ENCODE results near the gene RNF166. TPM values are rescaled to one million over a fixed set of nuclear protein-coding genes. Genes with fewer than 3 reads are reported as not detected.
A peak's percentile ranks its signal among the peaks of the same experiment; 100 is the strongest.

Gene RNF166
- 50.6 TPM for total RNA-seq
- long read RNA-seq, transcript RNF166-201 (6 exons, 1,883 nt) = major isoform, 57 of 105 reads
- long read RNA-seq, partial matches to known transcripts = 29 of 105 reads
- long read RNA-seq, other reads (novel, unspliced or antisense) = 16 of 105 reads

- Histone ChIP-seq H3K4me3 (peak within 1 kb of the TSS; percentile 99), H3K36me3 (no peaks in the 10 kb centered on the region), H3K4me1 (peaks cover 49% of the 10 kb centered on the region), H3K27me3 (no peaks in the 10 kb centered on the region), H3K9me3 (no peaks in the 10 kb centered on the region), H3K27ac (peak within 1 kb of the TSS; percentile 84)
- peak; percentile 96 for DNase-seq
- no peak for TF ChIP-seq CTCF (IDR thresholded peaks at IDR 0.05)
- ATAC-seq = peak; percentile 84
- intact Hi-C loops (cut with DNase I) = no loop called here
Measured at GRCh38 chr16:88706229-88706964, at the start of gene RNF166, which contains the start of gene CTU2. Gene RNF166 (minus strand): TSS chr16:88706408. CDS start chr16:88706325, 83 bp downstream. Gene CTU2 (plus strand): TSS chr16:88706503. CDS start chr16:88706531, 28 bp downstream.

GRCh38 chr16:88754912-88755744, 48.9 kb upstream of the RNF166 start:
- H3K9me3 ChIP-seq = no peaks in the 10 kb centered on the region
- H3K4me3 ChIP-seq = no peak overlapping the region
- no peak for TF ChIP-seq CTCF (IDR thresholded peaks at IDR 0.05)
- H3K27me3 ChIP-seq = no peaks in the 10 kb centered on the region
- H3K36me3 ChIP-seq = no peaks in the 10 kb centered on the region
- ATAC-seq (peak; percentile 2), DNase-seq (no peak)
- H3K4me1 ChIP-seq = peaks cover 21% of the 10 kb centered on the region
- H3K27ac ChIP-seq = no peak overlapping the region
- intact Hi-C loops (cut with DNase I) = no loop called here

GRCh38 chr16:88754109-88754911, 48.1 kb upstream of the RNF166 start:
- Histone ChIP-seq H3K27ac (no peak overlapping the region), H3K4me1 (peaks cover 13% of the 10 kb centered on the region), H3K4me3 (no peak overlapping the region), H3K9me3 (no peaks in the 10 kb centered on the region), H3K27me3 (no peaks in the 10 kb centered on the region), H3K36me3 (no peaks in the 10 kb centered on the region)
- intact Hi-C loops (cut with DNase I) = no loop called here
- no peak for ATAC-seq
- TF ChIP-seq CTCF (IDR thresholded peaks at IDR 0.05) = no peak
- no peak for DNase-seq

GRCh38 chr16:88753602-88754001, 47.4 kb upstream of the RNF166 start:
- intact Hi-C loops (cut with DNase I) = no loop called here
- TF ChIP-seq CTCF (IDR thresholded peaks at IDR 0.05) = no peak
- ATAC-seq (no peak), DNase-seq (no peak)
- Histone ChIP-seq H3K4me1 (peaks cover 6% of the 10 kb centered on the region), H3K4me3 (no peak overlapping the region), H3K27me3 (no peaks in the 10 kb centered on the region), H3K27ac (no peak overlapping the region), H3K36me3 (no peaks in the 10 kb centered on the region), H3K9me3 (no peaks in the 10 kb centered on the region)

GRCh38 chr16:88753191-88753590, 47.0 kb upstream of the RNF166 start:
- H3K27me3 ChIP-seq = no peaks in the 10 kb centered on the region
- H3K36me3 ChIP-seq = no peaks in the 10 kb centered on the region
- H3K9me3 ChIP-seq = no peaks in the 10 kb centered on the region
- H3K27ac ChIP-seq = no peak overlapping the region
- no peak for ATAC-seq
- intact Hi-C loops (cut with DNase I) = no loop called here
- H3K4me1 ChIP-seq = peaks cover 2% of the 10 kb centered on the region
- no peak for DNase-seq
- H3K4me3 ChIP-seq = no peak overlapping the region
- TF ChIP-seq CTCF (IDR thresholded peaks at IDR 0.05) = no peak
